NB4 (cell line): ENCODE measurements around the gene MYLIP.

Source experiments
- DNase-seq: peaks from one replicate; pipeline ENCODE4 v3.0.0; 2010; ENCODE audit warnings: low read depth
- H3K4me3 ChIP-seq: one replicate; pipeline ENCODE4 v1.5.1; 2011; ENCODE audit warnings: mild to moderate bottlenecking, low read depth, low read length, moderate library complexity
- MYC ChIP-seq: IDR thresholded peaks from 2 replicates; pipeline ENCODE4 v1.6.1; 2011; ENCODE audit warnings: low read depth, low read length
- POLR2A ChIP-seq: IDR thresholded peaks from 2 replicates; pipeline ENCODE4 v1.6.1; 2011; ENCODE audit warnings: mild to moderate bottlenecking; ENCODE audit not compliant: insufficient read length; ENCODE audit errors: extremely low read depth
- TF ChIP-seq, protein P1 (sequence below): IDR thresholded peaks from one replicate; pipeline ENCODE4 v1.5.1; 2012; ENCODE audit warnings: low read depth, low read length
- TF ChIP-seq, protein P2 (sequence below): IDR thresholded peaks from 2 replicates; pipeline ENCODE4 v1.6.1; 2011; ENCODE audit warnings: low read depth, low read length

The MYLIP gene

DNA sequence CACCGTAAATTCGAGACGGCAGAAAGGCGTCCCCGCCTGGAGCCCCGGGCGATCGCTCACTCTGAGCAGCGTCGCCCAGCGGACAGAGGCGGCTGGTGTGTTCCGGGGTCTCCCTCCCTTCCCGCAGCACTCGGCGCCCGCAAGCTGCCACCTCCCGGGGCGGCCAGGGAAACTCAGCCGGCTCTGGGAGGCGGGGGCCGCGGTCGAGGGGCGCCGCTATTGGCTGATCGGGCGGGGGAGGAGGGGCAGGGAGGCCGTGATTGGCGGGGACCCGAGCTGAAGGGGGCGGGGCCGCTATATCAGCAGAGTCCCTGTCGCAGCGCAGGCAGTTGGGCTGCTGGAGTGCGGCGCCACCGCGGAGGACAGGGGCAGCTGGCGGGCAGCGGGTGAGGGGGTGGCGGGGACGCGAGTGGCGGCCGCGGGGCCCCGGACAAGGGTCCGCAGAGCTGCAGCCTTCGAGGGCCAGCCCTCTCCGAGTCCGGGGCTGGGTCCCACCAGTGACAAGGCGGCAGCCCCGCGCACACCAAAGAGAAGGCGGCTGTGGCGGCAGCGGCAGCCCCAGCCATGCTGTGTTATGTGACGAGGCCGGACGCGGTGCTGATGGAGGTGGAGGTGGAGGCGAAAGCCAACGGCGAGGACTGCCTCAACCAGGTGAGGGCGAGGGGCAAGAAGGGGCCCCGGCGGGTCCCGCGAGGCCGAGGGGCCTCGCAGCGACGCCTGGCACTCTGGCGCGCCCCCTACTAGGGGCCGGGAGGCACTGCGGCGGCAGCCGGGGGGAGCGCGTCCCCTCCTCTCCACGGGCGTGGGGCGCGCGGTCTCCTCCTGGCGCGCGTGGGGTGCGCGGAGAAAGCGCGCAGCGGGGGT is at the start of gene MYLIP:
Gene MYLIP, plus strand, starts transcription at position 328 of the 864 bp plus-strand sequence. Its CDS starts 237 bp downstream, at position 565.
- DNase-seq = peak; percentile 99
- TF ChIP-seq MYC = no peak; the same call in 1 of the 2 replicates
- TF ChIP-seq POLR2A = peak; percentile 98
- TF ChIP-seq, protein P1, sequence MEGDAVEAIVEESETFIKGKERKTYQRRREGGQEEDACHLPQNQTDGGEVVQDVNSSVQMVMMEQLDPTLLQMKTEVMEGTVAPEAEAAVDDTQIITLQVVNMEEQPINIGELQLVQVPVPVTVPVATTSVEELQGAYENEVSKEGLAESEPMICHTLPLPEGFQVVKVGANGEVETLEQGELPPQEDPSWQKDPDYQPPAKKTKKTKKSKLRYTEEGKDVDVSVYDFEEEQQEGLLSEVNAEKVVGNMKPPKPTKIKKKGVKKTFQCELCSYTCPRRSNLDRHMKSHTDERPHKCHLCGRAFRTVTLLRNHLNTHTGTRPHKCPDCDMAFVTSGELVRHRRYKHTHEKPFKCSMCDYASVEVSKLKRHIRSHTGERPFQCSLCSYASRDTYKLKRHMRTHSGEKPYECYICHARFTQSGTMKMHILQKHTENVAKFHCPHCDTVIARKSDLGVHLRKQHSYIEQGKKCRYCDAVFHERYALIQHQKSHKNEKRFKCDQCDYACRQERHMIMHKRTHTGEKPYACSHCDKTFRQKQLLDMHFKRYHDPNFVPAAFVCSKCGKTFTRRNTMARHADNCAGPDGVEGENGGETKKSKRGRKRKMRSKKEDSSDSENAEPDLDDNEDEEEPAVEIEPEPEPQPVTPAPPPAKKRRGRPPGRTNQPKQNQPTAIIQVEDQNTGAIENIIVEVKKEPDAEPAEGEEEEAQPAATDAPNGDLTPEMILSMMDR = peak; percentile 61
- TF ChIP-seq, protein P2, sequence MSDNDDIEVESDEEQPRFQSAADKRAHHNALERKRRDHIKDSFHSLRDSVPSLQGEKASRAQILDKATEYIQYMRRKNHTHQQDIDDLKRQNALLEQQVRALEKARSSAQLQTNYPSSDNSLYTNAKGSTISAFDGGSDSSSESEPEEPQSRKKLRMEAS = peak; percentile 19; the same call in 1 of the 2 replicates
- peak within 1 kb of the TSS; percentile 96 for H3K4me3 ChIP-seq

DNA sequence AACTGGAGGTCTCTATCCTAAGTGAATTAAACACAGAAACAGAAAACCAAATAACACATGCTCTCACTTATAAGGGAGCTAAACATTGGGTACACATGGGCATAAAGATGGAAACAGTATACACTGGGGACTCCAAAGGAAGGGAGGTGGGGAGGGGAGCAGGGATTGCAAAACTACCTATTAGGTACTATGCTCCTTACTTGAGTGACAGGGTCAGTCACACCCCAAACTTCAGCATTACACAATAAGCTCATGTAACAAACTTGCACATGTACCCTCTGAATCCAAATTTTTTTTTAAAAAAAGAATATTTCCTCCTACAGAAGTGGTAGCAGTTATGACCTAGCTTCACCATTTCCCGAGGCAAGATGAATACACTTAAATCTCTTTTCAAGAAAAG is 49.5 kb upstream of the MYLIP start:
- peak; percentile 52 for DNase-seq
- H3K4me3 ChIP-seq = no peak overlapping the region
- no peak for TF ChIP-seq MYC
- TF ChIP-seq, protein P2 = no peak

DNA sequence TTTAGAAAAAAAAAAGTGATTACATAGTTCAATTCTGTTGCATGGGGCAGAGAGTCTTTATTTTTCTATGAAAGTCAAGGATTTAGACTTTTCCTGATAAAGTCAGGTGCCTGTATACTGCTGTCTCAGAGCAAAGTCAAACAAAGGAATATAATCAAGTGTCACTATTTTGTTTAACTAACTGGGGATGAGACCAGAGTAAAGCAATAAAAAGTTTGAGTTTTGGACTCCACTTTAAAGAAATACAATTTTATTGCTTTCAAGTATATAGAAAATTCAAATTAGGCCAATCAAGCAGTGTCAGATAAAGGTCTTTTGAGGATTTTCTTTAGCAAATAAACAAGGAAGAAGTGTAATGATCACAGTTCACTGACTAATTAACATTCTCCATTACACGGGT is 48.7 kb upstream of the MYLIP start:
- DNase-seq = no peak
- TF ChIP-seq, protein P2 = no peak
- no peak for TF ChIP-seq MYC
- TF ChIP-seq POLR2A = no peak
- TF ChIP-seq, protein P1 = no peak
- no peak overlapping the region for H3K4me3 ChIP-seq

DNA sequence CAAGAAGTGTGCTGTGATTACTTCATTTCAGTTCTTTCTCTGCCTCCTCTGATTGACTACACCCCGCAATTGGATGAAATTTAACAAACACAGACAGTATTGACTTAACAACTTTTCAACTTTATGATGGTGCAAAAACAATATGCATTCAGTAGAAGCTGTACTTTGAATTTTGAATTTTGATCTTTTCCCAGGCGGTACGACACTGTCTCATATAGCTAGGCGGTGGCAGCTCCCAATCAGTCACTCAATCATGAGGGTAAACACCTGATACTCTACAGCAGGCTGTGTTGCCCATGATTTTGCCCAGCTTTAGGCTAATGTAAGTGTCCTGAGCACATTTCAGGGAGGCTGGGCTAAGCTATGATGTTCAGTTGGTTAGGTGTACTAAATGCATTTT is 47.6 kb upstream of the MYLIP start:
- no peak for TF ChIP-seq MYC
- TF ChIP-seq, protein P1 = no peak
- no peak for TF ChIP-seq POLR2A
- TF ChIP-seq, protein P2 = no peak
- no peak overlapping the region for H3K4me3 ChIP-seq
- DNase-seq = no peak

DNA sequence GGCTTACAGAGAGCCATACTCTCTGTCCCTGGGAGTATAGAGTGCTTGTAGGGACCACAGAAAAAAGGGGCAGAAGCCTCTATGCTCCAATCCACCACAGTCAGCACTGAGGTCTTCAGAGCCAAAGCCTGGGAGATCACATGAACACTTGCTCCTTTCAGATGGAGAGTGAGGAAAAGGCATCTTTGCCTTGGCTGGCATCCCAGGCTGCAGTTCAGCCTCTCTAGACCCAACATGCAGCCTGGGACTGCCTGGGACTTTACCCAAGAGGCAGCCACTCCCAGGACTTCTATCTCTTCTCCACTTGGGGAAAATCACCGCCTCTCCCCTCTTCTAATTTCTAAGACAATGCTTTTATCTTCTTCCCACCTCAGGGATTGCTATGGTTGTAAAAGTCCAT is 46.5 kb upstream of the MYLIP start:
- DNase-seq = no peak
- TF ChIP-seq POLR2A (no peak), MYC (no peak)
- TF ChIP-seq, protein P2 = no peak
- TF ChIP-seq, protein P1 = no peak
- no peak overlapping the region for H3K4me3 ChIP-seq

DNA sequence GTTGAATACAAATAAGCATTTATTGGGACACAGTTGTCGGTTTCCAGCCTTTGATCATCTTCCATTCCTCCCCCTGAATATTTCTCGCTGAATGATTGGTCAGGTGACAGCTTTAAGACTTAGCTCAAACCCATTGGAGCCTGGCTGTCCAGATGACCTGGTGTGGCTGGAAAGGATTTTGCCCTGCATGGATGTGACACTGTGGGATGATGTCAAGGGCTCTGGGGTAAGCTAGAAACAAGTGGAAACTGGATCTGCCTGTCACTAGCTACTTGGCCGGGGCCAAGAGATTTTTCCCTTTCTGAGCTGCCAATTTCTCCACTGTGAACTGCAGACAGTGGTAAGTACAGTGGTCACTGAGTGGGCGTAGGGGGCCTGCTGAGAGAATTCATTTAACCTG is 41.9 kb upstream of the MYLIP start:
- H3K4me3 ChIP-seq = no peak overlapping the region
- DNase-seq = no peak
- TF ChIP-seq, protein P1 = no peak
- TF ChIP-seq, protein P2 = no peak
- no peak for TF ChIP-seq MYC
- no peak for TF ChIP-seq POLR2A
